ENCODE data around the gene LRP1B. TPM values are rescaled to one million over a fixed set of nuclear protein-coding genes. Genes with fewer than 3 reads are reported as not detected.

LRP1B gene
- total RNA-seq, 1 experiment from 2014 or later, result 0.21 TPM

GRCh38 chr2:140669911-140670310 lies 1460.9 kb downstream of the LRP1B start:
- TF ChIP-seq CTCF (IDR thresholded peaks at IDR 0.05; ENCODE audit: unreplicated experiment), result no peak
- H3K9me3 Mint-ChIP-seq (ENCODE audit: low read depth, unreplicated experiment), result peaks cover 4% of the 10 kb centered on the region
- H3K4me1 Mint-ChIP-seq (ENCODE audit: low read depth, unreplicated experiment), result no peaks in the 10 kb centered on the region
- no peak overlapping the region for H3K4me3 Mint-ChIP-seq (ENCODE audit: low read depth, unreplicated experiment)
- no TSS peak for BruUV-seq (replicated peaks)
- H3K36me3 Mint-ChIP-seq (ENCODE audit: insufficient read depth, unreplicated experiment), result no peaks in the 10 kb centered on the region
- no peak overlapping the region for H3K27ac Mint-ChIP-seq (ENCODE audit: unreplicated experiment)
- DNase-seq, result no peak
- H3K27me3 Mint-ChIP-seq (ENCODE audit: unreplicated experiment), result no peaks in the 10 kb centered on the region
- intact Hi-C loops (cut with micrococcal nuclease; ENCODE audit: unreplicated experiment), result no loop called here
- CTCF ChIA-PET, result no interaction called here

GRCh38 chr2:140667203-140667602 lies 1463.6 kb downstream of the LRP1B start:
- CTCF ChIA-PET, result no interaction called here
- peaks cover 4% of the 10 kb centered on the region for H3K9me3 Mint-ChIP-seq (ENCODE audit: low read depth, unreplicated experiment)
- no peak for TF ChIP-seq CTCF (IDR thresholded peaks at IDR 0.05; ENCODE audit: unreplicated experiment)
- no TSS peak for BruUV-seq (replicated peaks)
- H3K36me3 Mint-ChIP-seq (ENCODE audit: insufficient read depth, unreplicated experiment), result no peaks in the 10 kb centered on the region
- no peak overlapping the region for H3K4me3 Mint-ChIP-seq (ENCODE audit: low read depth, unreplicated experiment)
- no peak for DNase-seq
- no peaks in the 10 kb centered on the region for H3K4me1 Mint-ChIP-seq (ENCODE audit: low read depth, unreplicated experiment)
- intact Hi-C loops (cut with micrococcal nuclease; ENCODE audit: unreplicated experiment), result no loop called here
- no peak overlapping the region for H3K27ac Mint-ChIP-seq (ENCODE audit: unreplicated experiment)
- H3K27me3 Mint-ChIP-seq (ENCODE audit: unreplicated experiment), result no peaks in the 10 kb centered on the region

- TF ChIP-seq CTCF (IDR thresholded peaks at IDR 0.05; ENCODE audit: unreplicated experiment), result no peak
- DNase-seq, result no peak
- no peak overlapping the region for H3K4me3 Mint-ChIP-seq (ENCODE audit: low read depth, unreplicated experiment)
- intact Hi-C loops (cut with micrococcal nuclease; ENCODE audit: unreplicated experiment), result no loop called here
- no TSS peak for BruUV-seq (replicated peaks)
- CTCF ChIA-PET, result no interaction called here
- no peaks in the 10 kb centered on the region for H3K27me3 Mint-ChIP-seq (ENCODE audit: unreplicated experiment)
- H3K4me1 Mint-ChIP-seq (ENCODE audit: low read depth, unreplicated experiment), result peaks cover 21% of the 10 kb centered on the region
- no peaks in the 10 kb centered on the region for H3K9me3 Mint-ChIP-seq (ENCODE audit: low read depth, unreplicated experiment)
- no peaks in the 10 kb centered on the region for H3K36me3 Mint-ChIP-seq (ENCODE audit: insufficient read depth, unreplicated experiment)
- H3K27ac Mint-ChIP-seq (ENCODE audit: unreplicated experiment), result no peak overlapping the region
These were observed 1468.3 kb downstream of the LRP1B start for GRCh38 chr2:140662504-140662903.

- Mint-ChIP-seq H3K27me3 (ENCODE audit: unreplicated experiment) (no peaks in the 10 kb centered on the region), H3K27ac (ENCODE audit: unreplicated experiment) (peak overlapping the region; percentile 33), H3K9me3 (ENCODE audit: low read depth, unreplicated experiment) (no peaks in the 10 kb centered on the region), H3K4me1 (ENCODE audit: low read depth, unreplicated experiment) (peaks cover 21% of the 10 kb centered on the region), H3K36me3 (ENCODE audit: insufficient read depth, unreplicated experiment) (no peaks in the 10 kb centered on the region), H3K4me3 (ENCODE audit: low read depth, unreplicated experiment) (peak overlapping the region; percentile 12)
- CTCF ChIA-PET, result no interaction called here
- no peak for TF ChIP-seq CTCF (IDR thresholded peaks at IDR 0.05; ENCODE audit: unreplicated experiment)
- intact Hi-C loops (cut with micrococcal nuclease; ENCODE audit: unreplicated experiment), result loop anchor here (5.0 kb wide), 1 partner anchor 148 kb away; no protein-coding TSS in a partner anchor
- no TSS peak for BruUV-seq (replicated peaks)
- no peak for DNase-seq
These were observed 1471.8 kb downstream of the LRP1B start for GRCh38 chr2:140658760-140659692.
